H9 (cell line): ENCODE data around the gene VGLL3. TPM values are rescaled to one million over a fixed set of nuclear protein-coding genes. Genes with fewer than 3 reads are reported as not detected.

Experiments
- DNase-seq: peaks from one replicate; pipeline ENCODE4 v3.0.0-alpha.2; 2017
- H2AFZ ChIP-seq: one replicate; pipeline ENCODE4 v1.6.1; 2013; ENCODE audit warnings: mild to moderate bottlenecking, low read length, control low read depth, moderate library complexity
- H2AK5ac ChIP-seq: 2 replicates; pipeline ENCODE4 v1.6.1; 2013; ENCODE audit warnings: low read length, control low read depth, mixed read lengths; ENCODE audit not compliant: insufficient read length
- H2BK120ac ChIP-seq: one replicate; pipeline ENCODE4 v1.6.1; 2013; ENCODE audit warnings: low read depth, mild to moderate bottlenecking, low read length, control low read depth, inconsistent platforms; ENCODE audit not compliant: poor library complexity, severe bottlenecking
- H2BK12ac ChIP-seq: 2 replicates; pipeline ENCODE4 v1.6.1; 2013; ENCODE audit warnings: low read length, control low read depth, mixed read lengths, low read depth; ENCODE audit not compliant: insufficient read length
- H2BK15ac ChIP-seq: 2 replicates; pipeline ENCODE4 v1.6.1; 2013; ENCODE audit warnings: low read depth, low read length, control low read depth
- H2BK20ac ChIP-seq: one replicate; pipeline ENCODE4 v1.6.1; 2013; ENCODE audit warnings: low read depth, mild to moderate bottlenecking, low read length, control low read depth, inconsistent platforms; ENCODE audit not compliant: poor library complexity, severe bottlenecking
- H2BK5ac ChIP-seq: 2 replicates; pipeline ENCODE4 v1.6.1; 2013; ENCODE audit warnings: low read length, control low read depth, mixed read lengths; ENCODE audit not compliant: insufficient read length
- H3K14ac ChIP-seq: 2 replicates; pipeline ENCODE4 v1.6.1; 2013; ENCODE audit warnings: low read length, control low read depth; ENCODE audit not compliant: insufficient read depth
- H3K18ac ChIP-seq: 2 replicates; pipeline ENCODE4 v1.6.1; 2013; ENCODE audit warnings: low read depth, mild to moderate bottlenecking, mixed read lengths, low read length, control low read depth; ENCODE audit not compliant: insufficient read length
- H3K23ac ChIP-seq: 2 replicates; pipeline ENCODE4 v1.6.1; 2013; ENCODE audit warnings: low read length, control low read depth, mixed read lengths, low read depth; ENCODE audit not compliant: insufficient read length
- H3K23me2 ChIP-seq: 2 replicates; pipeline ENCODE4 v1.6.1; 2013; ENCODE audit warnings: low read depth, mild to moderate bottlenecking, mixed read lengths, low read length, control low read depth; ENCODE audit not compliant: insufficient read length, poor library complexity, severe bottlenecking
- H3K27ac ChIP-seq: 2 replicates; pipeline ENCODE4 v1.5.1; 2013; ENCODE audit warnings: low read length, control low read depth, mixed read lengths, low read depth; ENCODE audit not compliant: insufficient read length
- H3K27me3 ChIP-seq: 2 replicates; pipeline ENCODE4 v1.6.1; 2013; ENCODE audit warnings: low read length, control low read depth, inconsistent platforms; ENCODE audit not compliant: insufficient read depth
- H3K4ac ChIP-seq: 2 replicates; pipeline ENCODE4 v1.6.1; 2013; ENCODE audit warnings: low read depth, mild to moderate bottlenecking, control low read depth, inconsistent platforms, low read length, moderate library complexity
- H3K4me1 ChIP-seq: 2 replicates; pipeline ENCODE4 v1.6.1; 2013; ENCODE audit warnings: low read length, control low read depth, inconsistent platforms; ENCODE audit not compliant: insufficient read depth
- H3K4me2 ChIP-seq: 2 replicates; pipeline ENCODE4 v1.6.1; 2013; ENCODE audit warnings: low read length, control low read depth, mixed read lengths; ENCODE audit not compliant: insufficient read length, insufficient read depth
- H3K56ac ChIP-seq: 2 replicates; pipeline ENCODE4 v1.6.1; 2013; ENCODE audit warnings: low read depth, mild to moderate bottlenecking, mixed read lengths, low read length, control low read depth; ENCODE audit not compliant: insufficient read length
- H3K79me1 ChIP-seq: 2 replicates; pipeline ENCODE4 v1.6.1; 2013; ENCODE audit warnings: low read depth, mild to moderate bottlenecking, moderate library complexity, low read length, control low read depth, inconsistent platforms; ENCODE audit not compliant: insufficient read depth, poor library complexity, severe bottlenecking
- H3K79me2 ChIP-seq: 2 replicates; pipeline ENCODE4 v1.6.1; 2013; ENCODE audit warnings: low read length, control low read depth, inconsistent platforms; ENCODE audit not compliant: insufficient read depth
- H3K9ac ChIP-seq: 2 replicates; pipeline ENCODE4 v1.6.1; 2013; ENCODE audit warnings: low read length, control low read depth, mixed read lengths; ENCODE audit not compliant: insufficient read length; ENCODE audit errors: extremely low read depth
- H3K9me3 ChIP-seq: one replicate; pipeline ENCODE4 v1.6.1; 2013; ENCODE audit warnings: low read depth, low read length, inconsistent platforms; ENCODE audit not compliant: control insufficient read depth
- H3T11ph ChIP-seq: one replicate; pipeline ENCODE4 v1.6.1; 2013; ENCODE audit warnings: mild to moderate bottlenecking, low read length, control low read depth, inconsistent platforms
- H4K20me1 ChIP-seq: one replicate; pipeline ENCODE4 v1.6.1; 2013; ENCODE audit not compliant: control insufficient read depth, insufficient read length, insufficient read depth
- H4K5ac ChIP-seq: 2 replicates; pipeline ENCODE4 v1.6.1; 2013; ENCODE audit warnings: low read depth, mild to moderate bottlenecking, mixed read lengths, low read length, control low read depth; ENCODE audit not compliant: insufficient read length
- H4K8ac ChIP-seq: replicated peaks from 2 replicates; pipeline ENCODE4 v1.6.1; 2013; ENCODE audit warnings: low read length, control low read depth, mixed read lengths, low read depth; ENCODE audit not compliant: insufficient read length
- H4K91ac ChIP-seq: 2 replicates; pipeline ENCODE4 v1.6.1; 2013; ENCODE audit warnings: low read depth, mild to moderate bottlenecking, moderate library complexity, mixed read lengths, low read length, control low read depth; ENCODE audit not compliant: insufficient read length
- H3K27ac Mint-ChIP-seq, 3 experiments: 2 replicates in 2 of 3; 3 replicates in 1 of 3; pipeline ENCODE4 v1.8.0; 2020 to 2021; ENCODE audit warnings: mixed read lengths in 3 of 3, mild to moderate bottlenecking in 1 of 3, moderate library complexity in 1 of 3
- H3K27me3 Mint-ChIP-seq: 2 replicates; pipeline ENCODE4 v1.8.0; 2021; ENCODE audit warnings: low read depth, mild to moderate bottlenecking, moderate library complexity, mixed read lengths
- H3K36me3 Mint-ChIP-seq, 3 experiments: 2 replicates in 2 of 3; 3 replicates in 1 of 3; pipeline ENCODE4 v1.8.0; 2020 to 2021; ENCODE audit warnings: low read depth in 3 of 3, mixed read lengths in 3 of 3; ENCODE audit not compliant: insufficient read depth in 1 of 3
- H3K4me1 Mint-ChIP-seq, 2 experiments: 2 replicates each; pipeline ENCODE4 v1.8.0; 2020; ENCODE audit warnings: mixed read lengths in 2 of 2
- H3K4me3 Mint-ChIP-seq, 2 experiments: 2 replicates in 1 of 2; 3 replicates in 1 of 2; pipeline ENCODE4 v1.8.0; 2020 to 2021; ENCODE audit warnings: mild to moderate bottlenecking in 2 of 2, mixed read lengths in 2 of 2, moderate library complexity in 1 of 2
- H3K9me3 Mint-ChIP-seq, 2 experiments: 2 replicates in 1 of 2; 3 replicates in 1 of 2; pipeline ENCODE4 v1.8.0; 2020; ENCODE audit warnings: mild to moderate bottlenecking in 2 of 2, mixed read lengths in 2 of 2, moderate library complexity in 1 of 2
- CTCF ChIP-seq: fragments of 200-600 bp; sonication (generic); conservative IDR thresholded peaks from 3 replicates; pipeline ENCODE4 v1.8.0; 2021; ENCODE audit warnings: antibody characterized with exemption, mild to moderate bottlenecking
- WGBS: extraction: QIAGEN DNeasy Blood & Tissue Kit; methylation state at CpG from one replicate; pipeline ENCODE4 v1.1.7; 2013; ENCODE audit warnings: missing lambda C conversion rate, low lambda C conversion rate, mixed read lengths; ENCODE audit not compliant: insufficient read length; ENCODE audit errors: extremely low coverage; 5-methylcytosine and 5-hydroxymethylcytosine counted together
- total RNA-seq: library from RNA; stranded (reverse); gene quantifications from 2 replicates; pipeline ENCODE4 v1.2.1, GENCODE V29; 2021

Gene VGLL3
- total RNA-seq, 1 experiment from 2014 or later = 19.7 TPM

- H4K8ac ChIP-seq = no peak overlapping the region
- peaks cover 4 to 10% (median 8%) of the 10 kb centered on the region in 3 experiments; a peak in 5 of 7 replicates for H3K36me3 Mint-ChIP-seq
- no peak overlapping the region for H3K18ac ChIP-seq
- no peak overlapping the region for H2AFZ ChIP-seq
- no peak for DNase-seq
- H3K27ac Mint-ChIP-seq = no peak overlapping the region
- no peak overlapping the region for H3K27ac ChIP-seq
- H3K27me3 Mint-ChIP-seq = no peaks in the 10 kb centered on the region
- no peak overlapping the region for H4K91ac ChIP-seq
- no peaks in the 10 kb centered on the region for H3K27me3 ChIP-seq
- H2AK5ac ChIP-seq = no peak overlapping the region
- H3K79me2 ChIP-seq = no peaks in the 10 kb centered on the region
- H3K79me1 ChIP-seq = no peaks in the 10 kb centered on the region
- no peak overlapping the region for H3K9ac ChIP-seq
- TF ChIP-seq CTCF = no peak
- H3T11ph ChIP-seq = no peak overlapping the region
- H3K4me1 Mint-ChIP-seq = peaks cover 8 to 10% of the 10 kb centered on the region in 2 experiments
- WGBS = no CpG with 5 or more reads among the region's 3 CpGs
- no peaks in the 10 kb centered on the region for H3K23me2 ChIP-seq
- H3K4me1 ChIP-seq = peaks cover 4% of the 10 kb centered on the region; the same call in 1 of the 2 replicates
- no peak overlapping the region for H2BK5ac ChIP-seq
- H3K9me3 Mint-ChIP-seq = no peaks in the 10 kb centered on the region
- H3K23ac ChIP-seq = no peak overlapping the region
- no peak overlapping the region for H4K5ac ChIP-seq
- H2BK12ac ChIP-seq = no peak overlapping the region
- no peak overlapping the region for H3K4me3 Mint-ChIP-seq
- H2BK15ac ChIP-seq = no peak overlapping the region
- H3K56ac ChIP-seq = no peak overlapping the region
- no peak overlapping the region for H3K4me2 ChIP-seq
- H3K9me3 ChIP-seq = no peaks in the 10 kb centered on the region
- H2BK120ac ChIP-seq = no peak overlapping the region
- H2BK20ac ChIP-seq = no peak overlapping the region
- H3K14ac ChIP-seq = no peak overlapping the region
- H4K20me1 ChIP-seq = no peaks in the 10 kb centered on the region
- H3K4ac ChIP-seq = no peak overlapping the region
These were observed 29.7 kb downstream of the VGLL3 start for GRCh38 chr3:86961297-86961696.
